Measurements from ENCODE around the gene ALOX5.

The ALOX5 gene

GRCh38 chr10:45425621-45426563 lies 51.9 kb downstream of the ALOX5 start:
- DNase-seq, result no peak

DNA sequence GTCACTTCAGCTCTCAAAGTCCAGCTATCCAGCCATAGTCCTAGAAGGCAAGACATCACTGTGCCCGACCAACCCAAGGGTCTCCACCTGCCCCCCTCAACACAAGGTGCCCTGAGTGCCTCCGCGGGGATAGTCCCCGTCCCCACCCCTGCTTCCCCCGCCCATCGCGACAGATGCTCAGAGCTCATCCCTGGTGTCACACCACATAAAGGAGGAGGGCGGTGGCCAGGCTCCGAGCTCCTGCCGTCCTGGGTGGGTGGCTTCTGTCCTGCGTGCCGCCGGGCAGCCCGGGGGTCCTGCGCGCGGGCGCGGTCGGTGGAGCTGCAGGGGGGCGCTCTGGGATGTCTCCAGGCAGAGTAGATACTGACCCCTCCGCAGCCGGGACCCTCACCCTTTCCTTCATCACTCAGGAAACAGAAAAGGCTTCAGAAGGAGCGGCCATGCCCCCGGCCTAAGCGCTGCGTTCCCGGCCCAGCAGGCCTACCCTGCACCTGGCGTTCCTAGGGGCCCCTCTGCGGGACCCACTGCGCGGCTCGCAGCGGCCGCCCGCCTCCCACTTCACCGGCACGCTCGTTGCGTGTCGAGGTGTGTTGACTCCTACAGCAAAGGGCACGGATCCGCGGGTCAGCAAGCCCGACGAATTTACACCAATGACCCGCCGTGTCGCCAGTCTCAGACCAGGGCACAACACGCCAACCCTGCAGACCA lies 53.4 kb downstream of the ALOX5 start:
- DNase-seq, result no peak

DNA sequence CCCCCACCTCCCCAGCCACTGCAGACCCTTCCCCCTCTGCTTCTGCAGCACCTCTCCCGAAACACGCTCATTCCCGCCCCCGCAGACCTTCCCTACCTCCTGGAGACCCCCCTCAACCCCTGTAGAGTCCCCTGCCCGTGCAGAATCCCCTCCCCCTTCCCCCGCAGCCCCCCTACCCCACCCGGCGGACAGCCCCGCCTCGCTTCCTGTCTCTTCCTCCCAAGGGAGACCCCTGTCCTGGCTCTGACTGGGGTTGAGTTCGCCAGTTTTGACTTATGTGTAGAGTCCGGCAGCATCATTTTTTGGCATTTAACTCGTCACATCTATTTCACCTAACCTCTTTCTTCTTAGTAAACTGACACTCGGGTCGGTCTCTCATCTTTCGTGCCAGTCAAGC lies 54.0 kb downstream of the ALOX5 start:
- DNase-seq, result no peak

DNA sequence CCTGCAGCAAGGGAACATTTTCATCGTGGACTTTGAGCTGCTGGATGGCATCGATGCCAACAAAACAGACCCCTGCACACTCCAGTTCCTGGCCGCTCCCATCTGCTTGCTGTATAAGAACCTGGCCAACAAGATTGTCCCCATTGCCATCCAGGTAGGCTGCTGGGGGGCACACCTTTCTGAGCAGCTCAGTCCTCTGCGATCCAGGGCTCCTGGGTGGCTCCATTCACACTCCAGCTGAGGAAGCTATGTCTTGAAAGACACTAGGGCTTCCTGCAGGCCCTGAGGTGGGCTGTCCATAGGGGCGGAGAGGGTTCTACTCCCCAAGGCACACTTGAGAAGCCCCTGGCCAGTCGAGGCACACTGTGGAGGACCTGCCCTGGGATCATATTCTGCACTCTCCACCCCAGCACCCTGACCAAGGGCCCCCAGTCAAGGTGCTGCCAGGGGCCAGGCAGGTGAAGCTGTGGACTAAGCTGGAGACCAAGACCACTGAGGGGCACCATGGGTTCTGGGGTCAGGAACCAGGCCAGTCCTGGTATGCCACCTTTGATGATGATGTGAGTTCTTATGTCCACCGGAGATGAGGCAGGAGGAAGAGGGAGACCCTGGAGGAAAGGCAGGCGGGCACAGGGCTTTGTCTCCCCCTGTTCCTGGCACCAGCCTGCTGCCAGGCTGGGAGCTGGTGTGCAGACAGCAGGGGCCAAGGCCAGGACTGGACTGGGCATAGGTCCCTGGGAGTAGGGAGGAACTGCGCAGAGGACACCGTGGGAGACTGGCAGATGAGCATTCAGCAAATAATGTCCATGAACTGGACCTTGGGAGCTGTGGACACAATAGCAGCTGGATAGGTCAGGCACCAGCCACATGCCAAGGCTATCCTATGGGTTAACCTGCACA lies 54.8 kb downstream of the ALOX5 start:
- no peak for DNase-seq

- DNase-seq, result no peak
These were observed 55.8 kb downstream of the ALOX5 start for GRCh38 chr10:45429790-45430189.

DNA sequence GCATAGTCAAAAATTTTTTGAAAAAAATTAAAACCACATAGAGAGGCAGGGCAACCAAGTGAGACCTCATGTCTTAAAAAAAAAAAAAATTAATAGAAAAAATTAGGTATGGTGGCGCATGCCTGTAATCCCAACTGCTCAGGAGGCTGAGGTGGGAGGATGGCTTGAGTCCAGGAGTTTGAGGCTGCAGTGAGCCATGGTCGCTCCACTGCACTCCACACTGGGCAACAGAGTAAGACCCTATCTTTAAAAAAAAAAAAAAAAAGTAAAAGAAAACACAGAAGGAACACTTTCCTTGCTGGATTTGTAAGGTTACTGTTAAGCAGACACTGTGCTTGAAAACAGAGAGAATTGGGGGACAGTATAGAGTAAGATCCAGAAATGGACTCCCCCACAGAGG lies 58.1 kb downstream of the ALOX5 start:
- DNase-seq, result no peak

DNA sequence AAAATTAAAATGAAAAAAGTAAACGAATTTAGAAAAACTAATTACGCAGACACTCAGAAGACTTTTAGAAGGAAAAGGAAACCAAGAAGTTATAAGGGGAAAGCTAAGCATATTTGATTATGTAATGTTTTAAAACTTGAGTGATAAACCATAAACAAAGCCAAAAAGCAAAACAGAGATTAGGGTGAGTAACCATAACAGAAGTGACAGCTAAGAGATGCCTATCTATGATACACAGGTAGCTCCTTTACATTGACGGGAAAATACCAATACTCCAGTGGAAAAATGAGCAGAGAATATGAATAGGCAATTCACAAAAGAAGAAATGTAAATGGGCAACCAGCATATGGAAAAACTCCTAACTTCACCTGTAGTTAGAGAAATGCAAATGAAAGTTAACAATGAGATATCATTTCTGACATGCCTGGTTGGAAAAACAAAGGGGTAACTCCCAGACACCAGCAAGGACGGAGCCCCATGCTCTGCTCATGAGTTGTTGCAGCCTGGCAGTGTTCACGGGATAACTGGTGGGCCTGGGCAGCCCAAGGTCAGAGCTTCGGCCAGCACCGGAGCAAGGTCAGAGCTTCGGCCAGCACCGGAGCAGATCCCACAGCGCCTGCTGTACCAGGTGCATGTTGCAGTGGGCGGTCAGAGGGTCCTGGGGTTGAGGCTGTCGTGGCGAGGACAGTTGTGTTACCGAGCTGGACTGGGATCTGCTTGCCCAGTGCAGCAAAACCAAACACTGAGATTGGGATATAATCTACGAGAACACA lies 58.9 kb downstream of the ALOX5 start:
- DNase-seq, result no peak

- no peak for DNase-seq
These were observed 59.9 kb downstream of the ALOX5 start for GRCh38 chr10:45433716-45434469.

DNA sequence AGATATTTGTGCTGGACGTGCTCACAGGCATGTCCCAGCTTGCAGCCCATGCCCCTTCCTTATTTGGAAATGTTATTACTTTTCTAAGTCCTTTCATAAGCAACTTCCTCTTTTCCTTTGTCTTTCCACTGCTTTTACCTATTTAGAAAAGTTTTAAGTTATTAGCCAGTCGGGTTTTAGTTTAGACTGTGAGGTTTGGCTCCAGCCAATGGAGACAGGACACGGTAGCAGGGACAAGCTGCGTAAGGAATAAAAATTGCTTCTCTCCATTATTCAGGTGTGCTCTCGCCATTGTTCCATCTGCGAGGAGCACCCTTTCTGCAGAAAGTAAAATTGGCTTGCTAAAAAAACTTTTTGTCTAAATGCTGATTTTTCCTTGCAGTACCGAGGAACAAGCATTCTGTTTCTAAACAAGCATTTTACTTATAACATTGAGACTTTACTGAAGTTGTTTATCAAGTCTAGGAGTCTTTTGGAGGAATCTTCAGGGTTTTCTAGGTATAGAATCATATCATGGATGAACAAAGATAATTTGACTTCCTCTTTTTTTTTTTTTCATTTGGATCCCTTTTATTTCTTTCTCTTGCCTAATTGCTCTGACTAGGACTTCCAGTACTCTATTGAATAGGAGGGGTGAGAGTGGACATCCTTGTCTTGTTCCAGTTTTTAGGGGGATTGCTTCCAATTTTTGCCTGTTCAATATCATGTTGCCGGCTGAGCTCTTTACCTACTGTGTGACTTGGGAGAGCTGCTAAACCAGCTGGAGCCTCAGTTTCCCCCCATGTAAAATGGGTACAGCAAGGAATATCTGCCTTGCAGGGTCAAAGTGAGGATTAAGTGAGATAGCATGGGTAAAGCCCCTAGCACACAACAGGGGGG lies 63.8 kb downstream of the ALOX5 start:
- DNase-seq, result no peak

DNA sequence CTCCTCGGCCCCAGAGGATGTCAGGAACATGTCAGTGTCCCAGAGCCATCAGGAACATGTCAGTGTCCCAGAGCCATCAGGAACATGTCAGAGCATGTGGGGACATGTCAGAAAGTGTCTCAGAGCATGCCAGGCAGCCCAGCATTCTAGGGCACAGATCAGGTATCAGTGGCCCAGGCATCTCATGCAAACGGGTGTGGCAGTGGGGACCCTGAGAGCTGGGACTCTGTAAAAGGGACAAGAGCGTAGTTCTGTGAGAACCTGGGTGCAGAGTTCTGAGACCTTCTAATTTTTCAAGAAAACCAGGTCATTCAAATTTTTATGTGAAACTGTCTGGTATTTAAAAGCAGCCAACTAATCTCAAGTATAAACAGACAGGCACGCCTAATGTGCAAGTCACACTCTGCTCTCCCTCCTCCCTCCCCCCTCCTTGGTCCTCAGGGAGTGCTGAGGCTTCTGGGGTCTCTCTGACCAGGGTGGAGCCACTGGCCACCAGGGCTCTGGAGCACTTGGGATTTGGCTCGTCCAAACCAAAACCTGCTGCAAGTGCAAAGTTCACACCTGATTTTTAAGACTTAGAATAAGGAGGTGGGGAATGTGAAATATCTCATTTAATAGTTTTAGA lies 64.6 kb downstream of the ALOX5 start:
- DNase-seq, result no peak

DNA sequence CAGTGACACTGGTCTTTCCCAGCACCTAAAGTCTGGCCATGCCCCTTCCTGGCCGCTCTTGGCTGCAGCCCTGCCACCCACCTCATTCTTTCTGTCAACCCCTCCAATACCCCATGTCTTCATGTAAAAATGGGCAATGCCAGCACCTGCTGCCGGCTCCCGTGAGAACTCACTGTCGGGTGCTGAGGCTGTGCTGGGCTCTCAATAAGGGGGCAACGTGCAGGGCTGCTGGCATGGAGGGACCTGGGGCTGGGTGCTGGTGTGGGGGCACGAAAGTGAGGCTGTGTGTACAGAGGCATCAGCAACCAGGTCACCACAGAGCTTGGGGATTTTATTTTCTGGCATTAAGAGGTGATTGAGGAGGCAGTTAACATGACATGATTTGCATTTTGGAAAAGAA lies 65.3 kb downstream of the ALOX5 start:
- DNase-seq, result no peak

- DNase-seq, result no peak
These were observed 65.9 kb downstream of the ALOX5 start for GRCh38 chr10:45439873-45440272.

- DNase-seq, result no peak
These were observed 66.6 kb downstream of the ALOX5 start for GRCh38 chr10:45440511-45441062.

DNA sequence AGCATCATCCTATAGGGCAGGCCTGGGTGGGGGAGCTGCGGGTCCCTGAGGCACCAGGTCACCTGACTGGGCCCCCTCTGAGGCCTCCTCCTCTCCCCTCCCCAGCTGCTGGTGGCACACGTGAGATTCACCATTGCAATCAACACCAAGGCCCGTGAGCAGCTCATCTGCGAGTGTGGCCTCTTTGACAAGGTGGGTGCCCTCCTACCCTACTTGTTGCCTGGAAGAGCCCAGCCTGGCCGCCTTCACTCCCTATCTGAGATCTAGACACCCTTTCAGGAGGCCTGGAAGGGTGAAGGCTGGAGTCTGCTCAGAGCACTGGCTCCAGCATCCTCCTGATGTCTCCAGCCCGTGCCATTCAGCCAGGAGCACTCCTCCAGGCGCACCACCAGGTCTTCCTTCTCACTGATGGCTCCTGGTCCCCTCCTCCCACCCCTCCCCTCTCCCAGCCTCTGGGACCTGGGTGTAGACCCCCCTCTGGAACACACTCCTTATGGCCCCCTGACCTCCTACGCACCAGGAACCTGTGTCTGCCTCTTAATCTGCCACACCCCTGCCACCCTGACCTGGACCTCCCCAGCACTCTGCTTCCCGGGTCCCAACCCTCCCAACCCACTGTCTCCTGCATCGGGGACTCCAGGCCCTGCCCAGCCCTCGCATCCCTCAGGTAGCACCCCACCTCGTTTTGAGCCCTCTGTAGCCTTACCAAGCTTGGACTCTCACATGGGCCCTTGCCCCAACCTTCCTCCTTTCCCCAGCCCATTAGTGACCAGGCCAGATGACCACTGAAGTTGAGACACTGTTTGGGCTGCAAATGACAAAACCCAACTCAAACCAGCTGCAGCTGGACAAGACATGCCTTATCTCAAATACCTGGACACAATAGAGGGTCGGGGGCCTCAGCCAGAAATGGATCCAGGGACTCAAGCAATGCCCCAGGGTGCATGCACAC lies 67.5 kb downstream of the ALOX5 start:
- DNase-seq, result no peak

DNA sequence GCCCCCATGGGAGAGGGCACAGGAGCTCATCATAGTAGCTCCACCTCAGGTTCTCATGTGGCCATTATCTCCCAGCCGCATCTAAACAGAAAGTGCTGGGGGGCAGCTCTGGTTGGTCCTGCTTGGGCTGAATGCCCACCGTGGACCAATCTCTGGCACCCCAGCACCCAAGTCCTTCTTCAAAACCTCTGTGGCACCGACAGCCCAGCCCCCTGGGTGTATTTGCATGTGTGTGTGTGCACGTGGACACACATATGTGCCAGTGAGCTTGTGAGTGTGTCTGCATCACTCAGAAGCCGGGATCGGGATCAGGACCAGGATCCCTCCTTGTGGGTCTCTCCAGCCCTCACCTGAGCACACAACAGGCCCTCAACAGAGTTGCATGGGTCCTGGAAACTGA lies 68.2 kb downstream of the ALOX5 start:
- no peak for DNase-seq

DNA sequence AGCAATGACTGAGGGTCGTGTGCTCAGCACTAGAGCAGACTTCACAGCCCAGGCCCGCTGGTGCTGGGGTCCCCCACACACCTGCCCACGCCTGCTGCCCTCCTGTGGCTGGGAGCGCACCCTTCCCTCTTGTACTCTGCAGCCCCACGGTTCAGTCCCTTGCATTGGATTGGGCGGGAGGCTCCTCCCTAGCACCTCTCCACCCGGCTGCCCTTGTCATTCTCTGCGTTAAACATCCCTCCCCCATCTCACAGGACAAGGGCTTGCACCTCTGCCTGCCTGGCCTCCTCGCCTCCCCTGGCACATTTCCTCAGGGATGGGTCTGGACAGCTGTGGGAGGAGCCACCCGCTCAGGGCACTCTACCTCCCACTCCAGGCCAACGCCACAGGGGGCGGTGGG lies 68.6 kb downstream of the ALOX5 start:
- no peak for DNase-seq

DNA sequence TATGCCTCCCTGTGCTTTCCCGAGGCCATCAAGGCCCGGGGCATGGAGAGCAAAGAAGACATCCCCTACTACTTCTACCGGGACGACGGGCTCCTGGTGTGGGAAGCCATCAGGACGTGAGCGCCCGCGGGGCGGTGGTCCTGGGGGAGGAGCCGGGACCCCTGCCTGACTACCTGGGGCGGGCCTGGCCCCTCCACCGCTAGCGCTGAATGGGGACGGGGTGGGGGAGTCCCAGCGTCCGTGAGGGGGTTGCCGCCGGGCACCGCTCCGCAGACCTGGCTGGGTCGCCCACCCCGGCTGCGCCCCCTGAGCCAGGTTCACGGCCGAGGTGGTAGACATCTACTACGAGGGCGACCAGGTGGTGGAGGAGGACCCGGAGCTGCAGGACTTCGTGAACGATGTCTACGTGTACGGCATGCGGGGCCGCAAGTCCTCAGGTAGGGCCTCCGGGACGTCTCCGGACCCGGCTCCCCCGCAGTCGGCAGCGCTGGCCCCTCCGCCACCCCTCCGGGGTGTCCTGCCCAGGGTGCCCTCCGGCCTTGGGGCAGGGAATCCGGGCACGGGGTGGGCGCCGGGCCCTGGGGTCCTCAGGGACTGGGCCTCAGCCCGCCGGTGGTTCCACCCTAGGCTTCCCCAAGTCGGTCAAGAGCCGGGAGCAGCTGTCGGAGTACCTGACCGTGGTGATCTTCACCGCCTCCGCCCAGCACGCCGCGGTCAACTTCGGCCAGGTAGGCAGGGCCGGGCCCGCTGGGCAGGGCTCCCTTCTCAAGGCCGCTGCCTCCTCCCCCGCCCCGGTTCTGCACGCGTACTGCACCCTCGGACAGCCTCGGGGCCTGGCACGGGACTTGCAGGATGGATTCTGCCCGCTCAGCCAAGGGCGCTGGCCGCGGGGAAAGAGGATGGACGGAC lies 69.3 kb downstream of the ALOX5 start:
- no peak for DNase-seq

Measured in activated T-cell treated with anti-CD3 and anti-CD28 coated beads for 4 hours (primary cell).